ENCODE data around the gene RAB27A.
"Not testable (repeated sequence)": the region's sequence is repeated elsewhere in the genome, so short reads cannot be mapped to it uniquely, and the experiment has no call there.

Gene RAB27A

DNA sequence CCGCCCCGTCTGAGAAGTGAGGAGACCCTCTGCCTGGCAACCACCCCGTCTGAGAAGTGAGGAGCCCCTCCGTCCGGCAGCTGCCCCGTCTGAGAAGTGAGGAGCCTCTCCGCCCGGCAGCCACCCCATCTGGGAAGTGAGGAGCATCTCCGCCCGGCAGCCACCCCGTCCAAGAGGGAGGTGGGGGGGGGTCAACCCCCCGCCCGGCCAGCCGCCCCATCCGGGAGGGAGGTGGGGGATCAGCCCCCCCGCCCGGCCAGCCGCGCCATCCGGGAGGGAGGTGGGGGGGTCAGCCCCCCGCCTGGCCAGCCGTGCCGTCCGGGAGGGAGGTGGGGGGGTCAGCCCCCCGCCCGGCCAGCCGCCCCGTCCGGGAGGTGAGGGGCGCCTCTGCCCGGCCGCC is 13.2 kb upstream of the RAB27A start:
- POLR2A ChIA-PET; CTCF ChIA-PET; H3K4me3 ChIP-seq (ENCODE audit: low read depth, low read length); H3K36me3 ChIP-seq (ENCODE audit: control insufficient read depth in 2 of 2, insufficient read depth in 1 of 2, low read length in 2 of 2); H3K4me1 ChIP-seq (ENCODE audit: control insufficient read depth, insufficient read depth, low read length); H3K27ac ChIP-seq (ENCODE audit: extremely low read depth, low read depth, low read length); H3K9me3 ChIP-seq (ENCODE audit: control insufficient read depth, insufficient read depth, low read depth, low read length): not testable (repeated sequence)

DNA sequence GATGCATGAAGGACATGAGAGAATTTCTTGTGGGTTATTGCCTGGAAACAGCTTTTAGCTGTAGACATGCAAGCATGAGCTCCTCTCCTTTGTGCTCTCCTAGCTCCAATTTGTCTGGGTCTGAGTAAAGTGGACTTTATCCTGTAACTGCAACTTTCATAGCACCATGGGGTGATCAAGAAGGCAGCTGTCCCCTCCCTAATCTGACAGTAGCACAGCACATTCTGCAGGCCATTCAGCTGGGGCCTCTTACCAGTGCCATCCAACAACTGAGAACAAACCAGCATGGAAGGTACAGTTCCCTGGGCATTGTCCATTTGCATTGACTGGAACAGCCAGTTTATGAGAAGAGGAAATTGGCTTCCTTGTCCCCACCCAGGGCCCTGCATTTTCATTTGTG is 7.7 kb upstream of the RAB27A start:
- H3K4me3 ChIP-seq (ENCODE audit: low read depth, low read length): no peak overlapping the region
- CTCF ChIA-PET: no interaction called here
- TF ChIP-seq GLIS1 (tag by site-specific recombination; IDR thresholded peaks at IDR 0.05) (no peak), BCL11A (tag by site-specific recombination; IDR thresholded peaks at IDR 0.05; ENCODE audit: low read depth) (no peak), ZNF121 (tag by site-specific recombination; IDR thresholded peaks at IDR 0.05) (no peak), ZNF768 (tag by site-specific recombination; IDR thresholded peaks at IDR 0.05) (no peak), ZNF530 (tag by site-specific recombination; IDR thresholded peaks at IDR 0.05; ENCODE audit: low read depth) (no peak), ZNF664 (tag by site-specific recombination; IDR thresholded peaks at IDR 0.05) (no peak)
- TF ChIP-seq, protein P1, sequence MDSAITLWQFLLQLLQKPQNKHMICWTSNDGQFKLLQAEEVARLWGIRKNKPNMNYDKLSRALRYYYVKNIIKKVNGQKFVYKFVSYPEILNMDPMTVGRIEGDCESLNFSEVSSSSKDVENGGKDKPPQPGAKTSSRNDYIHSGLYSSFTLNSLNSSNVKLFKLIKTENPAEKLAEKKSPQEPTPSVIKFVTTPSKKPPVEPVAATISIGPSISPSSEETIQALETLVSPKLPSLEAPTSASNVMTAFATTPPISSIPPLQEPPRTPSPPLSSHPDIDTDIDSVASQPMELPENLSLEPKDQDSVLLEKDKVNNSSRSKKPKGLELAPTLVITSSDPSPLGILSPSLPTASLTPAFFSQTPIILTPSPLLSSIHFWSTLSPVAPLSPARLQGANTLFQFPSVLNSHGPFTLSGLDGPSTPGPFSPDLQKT (IDR thresholded peaks at IDR 0.05; ENCODE audit: borderline replicate concordance, low read depth, low read length): no peak
- TF ChIP-seq, protein P2, sequence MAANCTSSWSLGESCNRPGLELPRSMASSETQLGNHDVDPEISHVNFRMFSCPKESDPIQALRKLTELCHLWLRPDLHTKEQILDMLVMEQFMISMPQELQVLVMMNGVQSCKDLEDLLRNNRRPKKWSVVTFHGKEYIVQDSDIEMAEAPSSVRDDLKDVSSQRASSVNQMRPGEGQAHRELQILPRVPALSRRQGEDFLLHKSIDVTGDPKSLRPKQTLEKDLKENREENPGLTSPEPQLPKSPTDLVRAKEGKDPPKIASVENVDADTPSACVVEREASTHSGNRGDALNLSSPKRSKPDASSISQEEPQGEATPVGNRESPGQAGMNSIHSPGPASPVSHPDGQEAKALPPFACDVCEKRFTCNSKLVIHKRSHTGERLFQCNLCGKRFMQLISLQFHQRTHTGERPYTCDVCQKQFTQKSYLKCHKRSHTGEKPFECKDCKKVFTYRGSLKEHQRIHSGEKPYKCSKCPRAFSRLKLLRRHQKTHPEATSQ (tag by site-specific recombination; IDR thresholded peaks at IDR 0.05): no peak
- no peak overlapping the region for H3K27ac ChIP-seq (ENCODE audit: extremely low read depth, low read depth, low read length)
- no peaks in the 10 kb centered on the region for H3K36me3 ChIP-seq (ENCODE audit: control insufficient read depth in 2 of 2, insufficient read depth in 1 of 2, low read length in 2 of 2)
- no peaks in the 10 kb centered on the region for H3K9me3 ChIP-seq (ENCODE audit: control insufficient read depth, insufficient read depth, low read depth, low read length)
- no peaks in the 10 kb centered on the region for H3K4me1 ChIP-seq (ENCODE audit: control insufficient read depth, insufficient read depth, low read length)
- POLR2A ChIA-PET: no interaction called here

DNA sequence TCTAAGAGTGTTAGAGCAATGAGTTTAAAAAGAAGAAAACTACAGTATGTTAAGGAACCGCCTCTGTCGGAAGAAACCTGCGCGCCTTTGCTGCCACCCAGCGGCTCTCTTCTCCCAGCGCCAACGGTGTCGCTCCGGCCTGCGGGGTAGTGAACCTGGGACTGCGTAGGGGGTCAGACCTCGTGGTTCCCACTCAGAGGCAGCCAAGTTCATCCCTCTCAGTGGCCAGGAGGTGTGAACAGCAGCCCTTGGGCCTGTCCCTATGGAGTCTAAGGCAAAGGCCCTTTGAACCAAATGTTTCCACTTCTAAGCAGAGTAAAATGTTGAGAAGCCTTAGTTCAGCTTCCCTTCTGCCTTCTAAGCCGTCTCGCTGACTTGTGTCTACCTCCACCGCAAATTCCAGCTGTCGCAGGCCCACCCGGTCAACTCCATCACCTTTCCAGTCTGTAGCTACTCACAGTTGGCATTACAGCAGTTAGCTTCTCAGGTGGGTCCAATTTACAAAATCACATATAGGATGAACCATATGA is 980 bp upstream of the RAB27A start:
- ChIA-PET POLR2A (no interaction called here), CTCF (interaction anchor here (0.6 to 2.4 kb wide), 9 partner anchors 44 to 159 kb away, joined by 3 to 13 read pairs (median 4); no protein-coding TSS in a partner anchor)
- no peaks in the 10 kb centered on the region for H3K36me3 ChIP-seq (ENCODE audit: control insufficient read depth in 2 of 2, insufficient read depth in 1 of 2, low read length in 2 of 2)
- peaks cover 2% of the 10 kb centered on the region; the same call in 1 of the 2 replicates for H3K4me1 ChIP-seq (ENCODE audit: control insufficient read depth, insufficient read depth, low read length)
- no peaks in the 10 kb centered on the region for H3K9me3 ChIP-seq (ENCODE audit: control insufficient read depth, insufficient read depth, low read depth, low read length)
- no peak overlapping the region for H3K27ac ChIP-seq (ENCODE audit: extremely low read depth, low read depth, low read length)
- peak overlapping the region; percentile 70 for H3K4me3 ChIP-seq (ENCODE audit: low read depth, low read length)
- TF ChIP-seq, protein P3, sequence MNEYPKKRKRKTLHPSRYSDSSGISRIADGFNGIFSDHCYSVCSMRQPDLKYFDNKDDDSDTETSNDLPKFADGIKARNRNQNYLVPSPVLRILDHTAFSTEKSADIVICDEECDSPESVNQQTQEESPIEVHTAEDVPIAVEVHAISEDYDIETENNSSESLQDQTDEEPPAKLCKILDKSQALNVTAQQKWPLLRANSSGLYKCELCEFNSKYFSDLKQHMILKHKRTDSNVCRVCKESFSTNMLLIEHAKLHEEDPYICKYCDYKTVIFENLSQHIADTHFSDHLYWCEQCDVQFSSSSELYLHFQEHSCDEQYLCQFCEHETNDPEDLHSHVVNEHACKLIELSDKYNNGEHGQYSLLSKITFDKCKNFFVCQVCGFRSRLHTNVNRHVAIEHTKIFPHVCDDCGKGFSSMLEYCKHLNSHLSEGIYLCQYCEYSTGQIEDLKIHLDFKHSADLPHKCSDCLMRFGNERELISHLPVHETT (tag by site-specific recombination; IDR thresholded peaks at IDR 0.05): no peak
- TF ChIP-seq ZNF623 (tag by site-specific recombination; IDR thresholded peaks at IDR 0.05) (no peak), ZNF654 (tag by site-specific recombination; IDR thresholded peaks at IDR 0.05; ENCODE audit: low read depth) (peak; percentile 88), ZNF510 (tag by site-specific recombination; IDR thresholded peaks at IDR 0.05; ENCODE audit: insufficient replicate concordance) (no peak), ZNF624 (tag by site-specific recombination; IDR thresholded peaks at IDR 0.05) (no peak), WT1 (tag by site-specific recombination; IDR thresholded peaks at IDR 0.05) (no peak), ZNF768 (tag by site-specific recombination; IDR thresholded peaks at IDR 0.05) (no peak), KLF9 (tag by site-specific recombination; IDR thresholded peaks at IDR 0.05; ENCODE audit: low read depth) (no peak), ZFP41 (tag by site-specific recombination; IDR thresholded peaks at IDR 0.05; ENCODE audit: borderline replicate concordance) (no peak), ZFHX2 (tag by site-specific recombination; conservative IDR thresholded peaks at IDR 0.05) (peak; percentile 40), ZBTB20 (tag by site-specific recombination; IDR thresholded peaks at IDR 0.05) (no peak)
- TF ChIP-seq, protein P4, sequence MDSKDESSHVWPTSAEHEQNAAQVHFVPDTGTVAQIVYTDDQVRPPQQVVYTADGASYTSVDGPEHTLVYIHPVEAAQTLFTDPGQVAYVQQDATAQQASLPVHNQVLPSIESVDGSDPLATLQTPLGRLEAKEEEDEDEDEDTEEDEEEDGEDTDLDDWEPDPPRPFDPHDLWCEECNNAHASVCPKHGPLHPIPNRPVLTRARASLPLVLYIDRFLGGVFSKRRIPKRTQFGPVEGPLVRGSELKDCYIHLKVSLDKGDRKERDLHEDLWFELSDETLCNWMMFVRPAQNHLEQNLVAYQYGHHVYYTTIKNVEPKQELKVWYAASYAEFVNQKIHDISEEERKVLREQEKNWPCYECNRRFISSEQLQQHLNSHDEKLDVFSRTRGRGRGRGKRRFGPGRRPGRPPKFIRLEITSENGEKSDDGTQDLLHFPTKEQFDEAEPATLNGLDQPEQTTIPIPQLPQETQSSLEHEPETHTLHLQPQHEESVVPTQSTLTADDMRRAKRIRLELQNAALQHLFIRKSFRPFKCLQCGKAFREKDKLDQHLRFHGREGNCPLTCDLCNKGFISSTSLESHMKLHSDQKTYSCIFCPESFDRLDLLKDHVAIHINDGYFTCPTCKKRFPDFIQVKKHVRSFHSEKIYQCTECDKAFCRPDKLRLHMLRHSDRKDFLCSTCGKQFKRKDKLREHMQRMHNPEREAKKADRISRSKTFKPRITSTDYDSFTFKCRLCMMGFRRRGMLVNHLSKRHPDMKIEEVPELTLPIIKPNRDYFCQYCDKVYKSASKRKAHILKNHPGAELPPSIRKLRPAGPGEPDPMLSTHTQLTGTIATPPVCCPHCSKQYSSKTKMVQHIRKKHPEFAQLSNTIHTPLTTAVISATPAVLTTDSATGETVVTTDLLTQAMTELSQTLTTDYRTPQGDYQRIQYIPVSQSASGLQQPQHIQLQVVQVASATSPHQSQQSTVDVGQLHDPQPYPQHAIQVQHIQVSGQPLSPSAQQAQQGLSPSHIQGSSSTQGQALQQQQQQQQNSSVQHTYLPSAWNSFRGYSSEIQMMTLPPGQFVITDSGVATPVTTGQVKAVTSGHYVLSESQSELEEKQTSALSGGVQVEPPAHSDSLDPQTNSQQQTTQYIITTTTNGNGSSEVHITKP (tag by site-specific recombination; IDR thresholded peaks at IDR 0.05): peak; percentile 70
- TF ChIP-seq, protein P5, sequence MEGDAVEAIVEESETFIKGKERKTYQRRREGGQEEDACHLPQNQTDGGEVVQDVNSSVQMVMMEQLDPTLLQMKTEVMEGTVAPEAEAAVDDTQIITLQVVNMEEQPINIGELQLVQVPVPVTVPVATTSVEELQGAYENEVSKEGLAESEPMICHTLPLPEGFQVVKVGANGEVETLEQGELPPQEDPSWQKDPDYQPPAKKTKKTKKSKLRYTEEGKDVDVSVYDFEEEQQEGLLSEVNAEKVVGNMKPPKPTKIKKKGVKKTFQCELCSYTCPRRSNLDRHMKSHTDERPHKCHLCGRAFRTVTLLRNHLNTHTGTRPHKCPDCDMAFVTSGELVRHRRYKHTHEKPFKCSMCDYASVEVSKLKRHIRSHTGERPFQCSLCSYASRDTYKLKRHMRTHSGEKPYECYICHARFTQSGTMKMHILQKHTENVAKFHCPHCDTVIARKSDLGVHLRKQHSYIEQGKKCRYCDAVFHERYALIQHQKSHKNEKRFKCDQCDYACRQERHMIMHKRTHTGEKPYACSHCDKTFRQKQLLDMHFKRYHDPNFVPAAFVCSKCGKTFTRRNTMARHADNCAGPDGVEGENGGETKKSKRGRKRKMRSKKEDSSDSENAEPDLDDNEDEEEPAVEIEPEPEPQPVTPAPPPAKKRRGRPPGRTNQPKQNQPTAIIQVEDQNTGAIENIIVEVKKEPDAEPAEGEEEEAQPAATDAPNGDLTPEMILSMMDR (tag by site-specific recombination; IDR thresholded peaks at IDR 0.05): peak; percentile 77
- TF ChIP-seq, protein P6, sequence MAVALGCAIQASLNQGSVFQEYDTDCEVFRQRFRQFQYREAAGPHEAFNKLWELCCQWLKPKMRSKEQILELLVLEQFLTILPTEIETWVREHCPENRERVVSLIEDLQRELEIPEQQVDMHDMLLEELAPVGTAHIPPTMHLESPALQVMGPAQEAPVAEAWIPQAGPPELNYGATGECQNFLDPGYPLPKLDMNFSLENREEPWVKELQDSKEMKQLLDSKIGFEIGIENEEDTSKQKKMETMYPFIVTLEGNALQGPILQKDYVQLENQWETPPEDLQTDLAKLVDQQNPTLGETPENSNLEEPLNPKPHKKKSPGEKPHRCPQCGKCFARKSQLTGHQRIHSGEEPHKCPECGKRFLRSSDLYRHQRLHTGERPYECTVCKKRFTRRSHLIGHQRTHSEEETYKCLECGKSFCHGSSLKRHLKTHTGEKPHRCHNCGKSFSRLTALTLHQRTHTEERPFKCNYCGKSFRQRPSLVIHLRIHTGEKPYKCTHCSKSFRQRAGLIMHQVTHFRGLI (tag by site-specific recombination; IDR thresholded peaks at IDR 0.05): no peak
